HG03575 (cell line): Measurements from ENCODE around the gene APOLD1.
"Not testable (repeated sequence)": the region's sequence is repeated elsewhere in the genome, so short reads cannot be mapped to it uniquely, and the experiment has no call there.

ENCODE experiments used
- ATAC-seq: cut with Tn5 transposase; IDR thresholded peaks from one replicate; pipeline ENCODE4 v1.9.1; 2021; ENCODE audit not compliant: unreplicated experiment, insufficient number of reproducible peaks, low FRiP score; ENCODE audit errors: extremely low read depth

APOLD1 gene

GRCh38 chr12:12779529-12779928, 5.9 kb upstream of the APOLD1 start:
- no peak for ATAC-seq

GRCh38 chr12:12784116-12784515, 1.3 kb upstream of the APOLD1 start:
- no peak for ATAC-seq

- ATAC-seq: no peak
Measured at GRCh38 chr12:12786351-12786705, 869 bp downstream of the APOLD1 start.

- ATAC-seq: no peak
Measured at GRCh38 chr12:12786706-12787601, 1.5 kb downstream of the APOLD1 start.

- ATAC-seq: no peak
Measured at GRCh38 chr12:12788131-12788530, 2.7 kb downstream of the APOLD1 start.

GRCh38 chr12:12788675-12789368, 3.4 kb downstream of the APOLD1 start:
- no peak for ATAC-seq

- no peak for ATAC-seq
Measured at GRCh38 chr12:12790956-12791355, 5.5 kb downstream of the APOLD1 start.

- ATAC-seq: no peak
Measured at GRCh38 chr12:12791756-12792369, 6.4 kb downstream of the APOLD1 start.

GRCh38 chr12:12792421-12792820, 7.0 kb downstream of the APOLD1 start:
- ATAC-seq: no peak

- no peak for ATAC-seq
Measured at GRCh38 chr12:12794686-12795085, 9.2 kb downstream of the APOLD1 start.

- no peak for ATAC-seq
Measured at GRCh38 chr12:12796171-12796570, 10.7 kb downstream of the APOLD1 start.

GRCh38 chr12:12796928-12797793, 11.7 kb downstream of the APOLD1 start:
- ATAC-seq: no peak

GRCh38 chr12:12797794-12798152, 12.3 kb downstream of the APOLD1 start:
- no peak for ATAC-seq

GRCh38 chr12:12798480-12798879, 13.0 kb downstream of the APOLD1 start:
- ATAC-seq: no peak

- no peak for ATAC-seq
Measured at GRCh38 chr12:12799163-12799920, 13.9 kb downstream of the APOLD1 start.

- ATAC-seq: no peak
Measured at GRCh38 chr12:12800406-12801180, 15.1 kb downstream of the APOLD1 start.

- not testable (repeated sequence) for ATAC-seq
Measured at GRCh38 chr12:12801656-12802055, 16.2 kb downstream of the APOLD1 start.

- peak; percentile 76 for ATAC-seq
Measured at GRCh38 chr12:12803186-12803585, 17.7 kb downstream of the APOLD1 start.
